Esophagus squamous epithelium (tissue), 4 donors: ENCODE measurements around the gene PIK3CB.

Experiments used
- CTCF ChIP-seq, 6 experiments: fragments of 450-650 bp in 4 of 6; fragments of 200-600 bp in 2 of 6; sonication (generic) in 2 of 6; IDR thresholded peaks; one replicate each; pipeline ENCODE4 v1.5.1; 2016 to 2019; ENCODE audit warnings: antibody characterized with exemption in 6 of 6, mild to moderate bottlenecking in 4 of 6, moderate library complexity in 4 of 6
- POLR2A ChIP-seq, 4 donors: fragments of 450-650 bp; IDR thresholded peaks; one replicate each; pipeline ENCODE4 v1.6.1; 2017; ENCODE audit warnings: antibody characterized with exemption in 4 of 4, mild to moderate bottlenecking in 4 of 4, moderate library complexity in 3 of 4

- no peak for TF ChIP-seq CTCF (IDR thresholded peaks at IDR 0.05)
- TF ChIP-seq POLR2A (IDR thresholded peaks at IDR 0.05) = no peak
Observed at GRCh38 chr3:138747225-138747624, 87.5 kb downstream of the PIK3CB start.
